ENCODE data around the gene SESN3.
"Not testable (repeated sequence)": the region's sequence is repeated elsewhere in the genome, so short reads cannot be mapped to it uniquely, and the experiment has no call there.

SESN3 gene

GRCh38 chr11:95152876-95153856, 77.8 kb downstream of the SESN3 start:
- no peak for DNase-seq (ENCODE audit: low read depth, low spot score)

GRCh38 chr11:95150956-95151684, 79.9 kb downstream of the SESN3 start:
- peak; percentile 80 for DNase-seq (ENCODE audit: low read depth, low spot score)

- no peak for DNase-seq (ENCODE audit: low read depth, low spot score)
Measured at GRCh38 chr11:95149651-95150364, 81.2 kb downstream of the SESN3 start.

- no peak for DNase-seq (ENCODE audit: low read depth, low spot score)
Measured at GRCh38 chr11:95148938-95149337, 82.1 kb downstream of the SESN3 start.

GRCh38 chr11:95148406-95148805, 82.6 kb downstream of the SESN3 start:
- no peak for DNase-seq (ENCODE audit: low read depth, low spot score)

- no peak for DNase-seq (ENCODE audit: low read depth, low spot score)
Measured at GRCh38 chr11:95147364-95147905, 83.6 kb downstream of the SESN3 start.

GRCh38 chr11:95145430-95146060, 85.5 kb downstream of the SESN3 start:
- no peak for DNase-seq (ENCODE audit: low read depth, low spot score)

- DNase-seq (ENCODE audit: low read depth, low spot score): no peak
Measured at GRCh38 chr11:95144313-95145235, 86.4 kb downstream of the SESN3 start.

GRCh38 chr11:95143106-95143681, 87.8 kb downstream of the SESN3 start:
- no peak for DNase-seq (ENCODE audit: low read depth, low spot score)

GRCh38 chr11:95142431-95142830, 88.6 kb downstream of the SESN3 start:
- no peak for DNase-seq (ENCODE audit: low read depth, low spot score)

- DNase-seq (ENCODE audit: low read depth, low spot score): no peak
Measured at GRCh38 chr11:95140397-95141033, 90.5 kb downstream of the SESN3 start.

- no peak for DNase-seq (ENCODE audit: low read depth, low spot score)
Measured at GRCh38 chr11:95138448-95138847, 92.6 kb downstream of the SESN3 start.

- no peak for DNase-seq (ENCODE audit: low read depth, low spot score)
Measured at GRCh38 chr11:95137299-95137698, 93.7 kb downstream of the SESN3 start.

- DNase-seq (ENCODE audit: low read depth, low spot score): not testable (repeated sequence)
Measured at GRCh38 chr11:95136747-95137146, 94.3 kb downstream of the SESN3 start.

- DNase-seq (ENCODE audit: low read depth, low spot score): no peak
Measured at GRCh38 chr11:95135880-95136279, 95.1 kb downstream of the SESN3 start.

- no peak for DNase-seq (ENCODE audit: low read depth, low spot score)
Measured at GRCh38 chr11:95135155-95135554, 95.8 kb downstream of the SESN3 start.

- no peak for DNase-seq (ENCODE audit: low read depth, low spot score)
Measured at GRCh38 chr11:95134491-95134890, 96.5 kb downstream of the SESN3 start.

GRCh38 chr11:95132956-95133355, 98.0 kb downstream of the SESN3 start:
- no peak for DNase-seq (ENCODE audit: low read depth, low spot score)

- DNase-seq (ENCODE audit: low read depth, low spot score): no peak
Measured at GRCh38 chr11:95128602-95129001, 102.4 kb downstream of the SESN3 start.

Data from iPS DF 19.7 (cell line).